ENCODE measurements around the gene TRAFD1.

- no peak for TF ChIP-seq CTCF (IDR thresholded peaks at IDR 0.05; ENCODE audit: control extremely low read depth in 1 of 3, insufficient read depth in 1 of 3, low read depth in 1 of 3, low read length in 3 of 3)
- no peak for TF ChIP-seq EP300 (IDR thresholded peaks at IDR 0.05; ENCODE audit: borderline replicate concordance in 1 of 2, low read depth in 2 of 2, low read length in 2 of 2)
- TF ChIP-seq BRCA1 (IDR thresholded peaks at IDR 0.05; ENCODE audit: low read depth, low read length), result no peak
These were observed 22.7 kb downstream of the TRAFD1 start for GRCh38 chr12:112148031-112148513.

All from H1 (cell line).